Activated CD4-positive, alpha-beta T cell treated with anti-CD3 and anti-CD28 coated beads for 48 hours (primary cell): ENCODE measurements around the gene NEDD9.
A peak's percentile ranks its signal among the peaks of the same experiment; 100 is the strongest.

ENCODE experiments used
- DNase-seq: peaks from one replicate; pipeline ENCODE4 v3.0.0-alpha.2; 2020

Gene NEDD9

GRCh38 chr6:11260249-11261038 is 28.0 kb upstream of the NEDD9 start:
- DNase-seq: no peak

GRCh38 chr6:11258260-11259237 is 26.1 kb upstream of the NEDD9 start:
- DNase-seq: no peak

DNA sequence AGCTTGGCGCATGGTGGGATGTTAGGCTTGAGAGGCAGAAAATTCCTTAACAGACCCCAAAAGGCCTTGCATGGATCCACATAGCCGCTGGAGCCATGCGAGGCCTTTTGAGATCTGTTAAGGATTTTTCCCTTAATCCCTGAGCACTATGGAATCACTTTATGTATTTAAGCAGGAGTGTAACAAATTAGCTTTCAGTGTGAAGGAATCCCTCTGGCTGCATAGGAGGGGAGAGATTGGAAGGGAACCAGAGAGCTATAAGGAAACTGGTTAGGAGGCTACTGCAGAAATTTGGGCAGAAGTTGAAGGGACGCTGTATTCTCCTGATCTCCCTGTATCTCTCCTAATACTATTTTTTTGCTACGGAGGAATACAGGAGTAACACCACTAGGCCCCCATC is 23.1 kb upstream of the NEDD9 start:
- DNase-seq: no peak

- no peak for DNase-seq
These were observed 21.1 kb upstream of the NEDD9 start for GRCh38 chr6:11253594-11253993.

DNA sequence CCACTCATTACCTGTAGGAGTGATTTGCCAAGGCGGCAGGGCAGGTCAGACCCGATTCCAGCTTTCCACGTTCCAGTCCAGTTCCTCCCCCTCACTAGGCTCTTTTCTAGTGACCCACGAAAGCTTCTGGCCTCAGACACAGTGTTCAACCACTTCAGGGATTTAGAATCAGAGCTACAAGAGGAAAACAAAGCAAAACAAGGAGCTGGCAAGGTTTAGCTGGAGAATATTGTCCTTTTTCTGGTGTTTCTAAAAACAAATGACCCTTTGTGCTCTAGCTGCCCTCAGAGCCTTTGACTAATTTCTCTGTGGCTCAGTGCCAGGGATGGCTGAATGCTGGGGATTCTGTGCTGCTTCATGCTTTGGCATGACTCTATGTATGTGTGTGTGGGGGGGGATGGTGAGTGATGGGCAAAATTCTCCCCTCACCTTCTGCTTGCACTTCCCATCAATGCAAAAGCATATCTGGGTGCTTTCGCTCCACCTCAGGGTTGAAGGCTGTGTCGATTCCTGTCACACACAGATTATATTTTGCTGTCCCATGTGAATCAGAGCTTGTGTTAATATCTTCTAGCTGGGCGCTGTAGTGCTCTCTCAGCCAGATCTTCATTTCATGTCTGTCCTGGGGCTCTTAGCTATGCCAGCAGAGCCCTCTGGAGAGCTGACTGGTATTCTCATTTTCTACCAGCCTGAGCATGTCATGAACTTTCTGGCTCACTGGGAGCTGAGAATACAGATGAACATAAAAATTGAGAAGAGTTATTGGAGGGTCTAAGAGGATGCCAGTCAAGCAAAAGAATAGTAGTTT is 19.3 kb upstream of the NEDD9 start:
- DNase-seq: no peak

GRCh38 chr6:11250108-11250507 is 17.6 kb upstream of the NEDD9 start:
- DNase-seq: no peak

- no peak for DNase-seq
These were observed 16.7 kb upstream of the NEDD9 start for GRCh38 chr6:11248974-11249761.

- no peak for DNase-seq
These were observed 14.3 kb upstream of the NEDD9 start for GRCh38 chr6:11246722-11247121.

- DNase-seq: no peak
These were observed 13.2 kb upstream of the NEDD9 start for GRCh38 chr6:11245381-11246256.

GRCh38 chr6:11244387-11245126 is 12.1 kb upstream of the NEDD9 start:
- DNase-seq: no peak

DNA sequence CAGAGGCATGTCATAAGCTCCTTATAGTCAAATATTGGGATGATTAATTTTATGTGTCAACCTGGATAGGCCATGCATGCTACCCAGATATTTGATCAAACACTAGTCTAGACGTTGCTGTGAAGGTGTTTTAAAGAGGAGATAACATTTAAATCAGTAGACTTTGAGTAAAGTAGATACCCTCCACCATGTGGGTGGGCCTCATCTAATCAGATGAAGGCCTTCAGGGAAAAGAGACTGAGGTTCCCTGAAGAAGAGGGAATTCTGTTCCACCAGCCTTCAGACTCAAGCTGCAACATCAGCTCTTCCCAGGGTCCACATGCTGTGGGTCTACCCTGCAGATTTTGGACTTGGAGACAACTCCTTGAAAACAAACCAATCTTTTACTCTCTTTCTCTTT is 11.4 kb upstream of the NEDD9 start:
- no peak for DNase-seq

DNA sequence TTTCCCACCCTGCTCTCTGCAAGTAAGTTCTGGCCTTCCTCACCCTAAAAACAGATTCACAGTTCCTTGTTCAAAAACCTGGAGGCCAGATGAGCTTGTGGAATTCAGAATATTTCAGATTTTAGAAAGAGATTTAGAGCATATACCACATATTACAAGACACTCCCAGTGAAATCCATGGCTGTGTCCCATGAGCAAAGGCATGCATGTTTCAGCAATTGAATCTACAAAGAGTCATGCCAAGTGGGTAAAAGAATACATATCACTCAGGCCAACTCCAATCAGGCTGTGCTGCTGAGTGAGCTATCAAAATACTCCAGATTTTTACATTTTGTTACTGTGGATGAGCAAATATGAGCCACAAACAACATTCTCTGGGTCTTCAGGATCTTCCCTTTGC is 10.2 kb upstream of the NEDD9 start:
- DNase-seq: no peak

- no peak for DNase-seq
These were observed 9.3 kb upstream of the NEDD9 start for GRCh38 chr6:11241793-11242201.

DNA sequence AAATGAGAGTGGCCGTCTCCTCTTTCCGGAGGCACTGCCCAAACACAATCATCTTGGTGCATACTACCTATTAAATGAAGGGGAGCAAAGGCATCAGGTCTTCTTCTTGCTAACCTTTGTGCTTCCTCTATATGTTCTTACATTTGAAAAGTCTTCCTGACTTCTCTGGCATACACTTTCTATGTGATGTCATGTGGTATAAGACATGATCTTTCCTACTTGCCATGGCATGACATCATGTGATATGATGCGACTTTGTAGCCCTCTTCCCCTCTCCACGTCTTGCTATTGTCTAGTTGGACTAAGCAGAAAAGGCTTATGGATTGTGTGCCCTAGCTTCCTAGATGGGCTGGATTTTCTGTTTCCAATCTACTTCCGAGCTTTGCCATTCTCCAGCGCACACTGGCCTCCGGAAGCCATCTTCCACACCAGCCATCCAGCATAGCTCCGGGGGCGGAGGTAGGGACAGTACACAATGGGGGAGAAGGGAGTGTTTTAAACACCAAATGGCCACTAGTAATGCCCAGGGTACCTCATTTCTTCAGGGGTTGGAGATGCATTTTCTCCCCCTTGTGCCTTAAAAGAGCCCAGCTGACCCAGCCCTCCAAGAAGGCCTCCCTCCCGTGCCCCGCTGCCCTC is 8.8 kb upstream of the NEDD9 start:
- DNase-seq: no peak

DNA sequence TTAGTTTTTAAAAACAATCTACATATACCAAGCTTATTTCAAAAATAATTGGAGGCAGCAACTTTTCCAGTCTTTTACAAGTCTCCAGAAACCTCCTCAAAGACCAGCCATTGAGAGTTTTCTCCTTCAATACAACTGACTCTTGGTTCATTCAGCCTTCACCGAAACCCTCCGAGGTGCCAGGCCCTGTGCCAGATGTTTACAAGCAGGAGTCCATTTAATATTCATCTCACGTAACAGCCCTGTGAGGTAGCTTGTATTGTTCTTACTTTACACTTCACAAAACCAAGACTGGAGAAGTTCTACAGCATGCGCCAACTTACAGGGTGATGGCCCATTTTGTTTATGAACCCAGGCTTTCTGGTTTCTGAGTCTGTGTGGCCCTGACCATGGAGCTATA is 5.5 kb upstream of the NEDD9 start:
- DNase-seq: no peak

GRCh38 chr6:11237428-11237827 is 5.0 kb upstream of the NEDD9 start:
- no peak for DNase-seq

DNA sequence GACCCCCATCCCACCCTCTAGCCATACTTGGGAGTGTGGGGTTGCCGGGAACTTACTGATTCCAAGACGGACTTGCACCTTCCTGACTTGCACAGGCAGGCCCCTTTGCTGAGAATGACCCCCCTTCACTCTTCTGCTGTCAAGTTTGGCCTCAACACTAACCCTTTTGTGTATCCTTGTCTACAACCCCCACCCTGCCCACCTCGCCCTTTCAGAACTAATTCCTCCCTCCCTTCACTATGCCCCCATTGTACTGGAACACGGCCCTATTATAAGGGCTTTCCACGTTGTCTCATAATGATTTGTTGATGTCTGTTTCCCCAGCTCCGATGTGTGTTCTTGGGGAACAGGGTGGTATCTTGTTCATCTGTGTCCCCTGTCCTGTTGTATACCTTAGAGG is 4.4 kb upstream of the NEDD9 start:
- DNase-seq: no peak

DNA sequence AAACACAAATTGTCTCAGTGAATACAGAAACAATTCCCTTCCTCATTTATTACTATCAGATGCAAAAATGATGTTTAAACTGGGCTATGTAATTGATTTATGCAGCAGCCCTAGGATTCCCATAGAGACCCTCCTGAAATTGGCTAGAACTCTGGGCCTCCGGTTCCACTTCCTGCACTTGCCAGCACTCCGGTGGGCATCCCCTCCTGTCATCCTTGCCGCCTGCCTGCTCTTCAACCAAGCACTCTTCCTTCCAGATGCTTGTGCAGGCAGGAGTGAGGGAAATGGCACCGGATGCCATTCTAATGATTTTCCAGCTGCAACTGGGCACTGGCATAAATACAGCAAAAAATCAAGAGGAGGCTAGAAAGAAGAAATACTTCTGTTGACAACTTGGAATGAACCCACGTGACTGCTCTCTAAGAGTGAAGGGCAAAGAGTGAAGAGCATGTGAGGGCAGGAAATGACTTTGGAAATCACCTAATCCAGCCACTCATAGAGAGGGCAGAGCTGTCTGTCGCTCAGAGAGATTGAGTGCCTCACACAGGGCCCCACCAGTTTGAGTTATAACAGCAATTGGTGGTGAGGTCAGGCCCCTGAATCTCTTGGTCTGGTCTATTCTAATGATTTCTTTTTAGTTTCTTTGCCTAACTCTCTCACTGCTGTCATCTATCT is 3.7 kb upstream of the NEDD9 start:
- DNase-seq: peak; percentile 42

GRCh38 chr6:11235062-11235461 is 2.6 kb upstream of the NEDD9 start:
- DNase-seq: no peak
